ENCODE results near the gene PLEK2. TPM values are rescaled to one million over a fixed set of nuclear protein-coding genes. Genes with fewer than 3 reads are reported as not detected.

PLEK2 gene
- total and polyA plus RNA-seq, 2 of the 13 experiments (the other 11 are each of a cell fraction or from before 2014, with no cell fraction given), result 0.26 to 1.5 TPM

GRCh38 chr14:67357186-67357968 is 54.6 kb downstream of the PLEK2 start:
- H3K27ac ChIP-seq (ENCODE audit: extremely low read length, insufficient read depth, low read length), result no peak overlapping the region
- no peak for DNase-seq (ENCODE audit: low spot score)
- H3K4me2 ChIP-seq (ENCODE audit: low read depth, low read length), result no peak overlapping the region
- H3K4me3 ChIP-seq (replicated peaks in 1 of 3; ENCODE audit: insufficient read depth in 1 of 3, low read depth in 2 of 3, low read length in 3 of 3), result no peak overlapping the region
- CTCF ChIA-PET (ENCODE audit: low intra/inter-chr PET ratio, low total read pairs), result no interaction called here
- no peaks in the 10 kb centered on the region; a peak in 1 of 5 replicates for H3K27me3 ChIP-seq (ENCODE audit: control insufficient read depth in 1 of 2, insufficient read depth in 2 of 2, low read length in 2 of 2)
- peaks cover 9% of the 10 kb centered on the region; the same call in 1 of the 2 replicates for H4K20me1 ChIP-seq (ENCODE audit: insufficient read depth, low read length)
- BruUV-seq (replicated peaks), result no TSS peak
- ATAC-seq, result no peak
- no peak overlapping the region for H2AFZ ChIP-seq (ENCODE audit: low read length)
- intact Hi-C loops (cut with micrococcal nuclease; ENCODE audit: unreplicated experiment) (no loop called here), in situ Hi-C loops (cut with HindIII; ENCODE audit: extremely low pct_ligation_motif_present, low pct_unique_long_range_greater_than_20kb) (no loop called here)
- no peaks in the 10 kb centered on the region; a peak in 1 of 5 replicates for H3K36me3 ChIP-seq (replicated peaks in 1 of 2; ENCODE audit: control insufficient read depth in 1 of 2, insufficient read depth in 2 of 2, low read length in 2 of 2)
- WGBS (ENCODE audit: low lambda C conversion rate), result 86% methylated on average over 4 of the region's 4 CpGs
- POLR2A ChIA-PET, result no interaction called here
- no peaks in the 10 kb centered on the region for H3K9me3 ChIP-seq (ENCODE audit: low read length)
- no peak for FAIRE-seq
- TF ChIP-seq JUN (CRISPR knock-in tag; IDR thresholded peaks at IDR 0.05), result no peak
- TF ChIP-seq IKZF1 (IDR thresholded peaks at IDR 0.05), result no peak
- TF ChIP-seq ZBTB7A (CRISPR knock-in tag; IDR thresholded peaks at IDR 0.05), result no peak
- TF ChIP-seq ZNF24 (IDR thresholded peaks at IDR 0.05), result no peak
- no peak for TF ChIP-seq KMT2A (CRISPR knock-in tag; IDR thresholded peaks at IDR 0.05)
- peaks cover 35% of the 10 kb centered on the region for H3K4me1 ChIP-seq (ENCODE audit: insufficient read depth, low read length)
- H3K79me2 ChIP-seq (ENCODE audit: insufficient read depth, low read length), result peaks cover 40% of the 10 kb centered on the region
- no peak overlapping the region for H3K9ac ChIP-seq (ENCODE audit: insufficient read depth, low read depth, low read length)

- no peaks in the 10 kb centered on the region for H3K27me3 ChIP-seq (ENCODE audit: control insufficient read depth in 1 of 2, insufficient read depth in 2 of 2, low read length in 2 of 2)
- H3K9ac ChIP-seq (ENCODE audit: insufficient read depth, low read depth, low read length), result no peak overlapping the region
- peaks cover 4 to 19% of the 10 kb centered on the region in 2 experiments; a peak in 2 of 5 replicates for H3K36me3 ChIP-seq (replicated peaks in 1 of 2; ENCODE audit: control insufficient read depth in 1 of 2, insufficient read depth in 2 of 2, low read length in 2 of 2)
- H3K79me2 ChIP-seq (ENCODE audit: insufficient read depth, low read length), result peaks cover 3% of the 10 kb centered on the region
- intact Hi-C loops (cut with micrococcal nuclease; ENCODE audit: unreplicated experiment) (no loop called here), in situ Hi-C loops (cut with HindIII; ENCODE audit: extremely low pct_ligation_motif_present, low pct_unique_long_range_greater_than_20kb) (no loop called here)
- no peak overlapping the region for H3K4me2 ChIP-seq (ENCODE audit: low read depth, low read length)
- CTCF ChIA-PET (ENCODE audit: low intra/inter-chr PET ratio, low total read pairs), result no interaction called here
- H3K4me3 ChIP-seq (replicated peaks in 1 of 3; ENCODE audit: insufficient read depth in 1 of 3, low read depth in 2 of 3, low read length in 3 of 3), result no peak overlapping the region
- no peak overlapping the region for H2AFZ ChIP-seq (ENCODE audit: low read length)
- POLR2A ChIA-PET, result no interaction called here
- no peaks in the 10 kb centered on the region for H3K9me3 ChIP-seq (ENCODE audit: low read length)
- no TSS peak for BruUV-seq (replicated peaks)
- no peak for FAIRE-seq
- no peak overlapping the region for H3K27ac ChIP-seq (ENCODE audit: extremely low read length, insufficient read depth, low read length)
- peaks cover 2% of the 10 kb centered on the region; the same call in 1 of the 2 replicates for H4K20me1 ChIP-seq (ENCODE audit: insufficient read depth, low read length)
- no peak for ATAC-seq
- peaks cover 5% of the 10 kb centered on the region; the same call in 1 of the 2 replicates for H3K4me1 ChIP-seq (ENCODE audit: insufficient read depth, low read length)
- DNase-seq (ENCODE audit: low spot score), result no peak
- WGBS (ENCODE audit: low lambda C conversion rate), result 93% methylated on average over 5 of the region's 5 CpGs
- no peak for TF ChIP-seq ARHGAP35 (CRISPR knock-in tag; IDR thresholded peaks at IDR 0.05; ENCODE audit: borderline replicate concordance)
- no peak for TF ChIP-seq ZNF446 (CRISPR knock-in tag; IDR thresholded peaks at IDR 0.05)
- no peak for TF ChIP-seq RFXANK (CRISPR knock-in tag; IDR thresholded peaks at IDR 0.05)
- peak; percentile 90 for TF ChIP-seq MAFF (IDR thresholded peaks at IDR 0.05; ENCODE audit: low read depth, low read length)
- no peak for TF ChIP-seq SOX13 (IDR thresholded peaks at IDR 0.05)
- no peak for TF ChIP-seq SOX13 (CRISPR knock-in tag; conservative IDR thresholded peaks at IDR 0.05 in 1 of 2, IDR thresholded peaks at IDR 0.05 in 1 of 2)
- no peak for TF ChIP-seq ZNF3 (CRISPR knock-in tag; IDR thresholded peaks at IDR 0.05)
- no peak for TF ChIP-seq ZNF790 (CRISPR knock-in tag; IDR thresholded peaks at IDR 0.05; ENCODE audit: borderline replicate concordance)
- TF ChIP-seq ARNT (IDR thresholded peaks at IDR 0.05), result no peak
- TF ChIP-seq MAFK (conservative IDR thresholded peaks at IDR 0.05 in 1 of 2, IDR thresholded peaks at IDR 0.05 in 1 of 2; ENCODE audit: low read length in 2 of 2), result peak; percentile 87 to 94
- no peak for TF ChIP-seq JUN (CRISPR knock-in tag; IDR thresholded peaks at IDR 0.05)
- TF ChIP-seq RAD51 (IDR thresholded peaks at IDR 0.05; ENCODE audit: borderline replicate concordance), result no peak
Observed at GRCh38 chr14:67352055-67352454, 59.9 kb downstream of the PLEK2 start.
